NCI-H1694 (cell line): Measurements from ENCODE around the gene MLKL.

Experiments
- DNase-seq: peaks from one replicate; lab custom pipeline; 2025; lab: John Stamatoyannopoulos, UW

Gene MLKL

GRCh38 chr16:74650966-74651567, 49.6 kb downstream of the MLKL start:
- no peak for DNase-seq

DNA sequence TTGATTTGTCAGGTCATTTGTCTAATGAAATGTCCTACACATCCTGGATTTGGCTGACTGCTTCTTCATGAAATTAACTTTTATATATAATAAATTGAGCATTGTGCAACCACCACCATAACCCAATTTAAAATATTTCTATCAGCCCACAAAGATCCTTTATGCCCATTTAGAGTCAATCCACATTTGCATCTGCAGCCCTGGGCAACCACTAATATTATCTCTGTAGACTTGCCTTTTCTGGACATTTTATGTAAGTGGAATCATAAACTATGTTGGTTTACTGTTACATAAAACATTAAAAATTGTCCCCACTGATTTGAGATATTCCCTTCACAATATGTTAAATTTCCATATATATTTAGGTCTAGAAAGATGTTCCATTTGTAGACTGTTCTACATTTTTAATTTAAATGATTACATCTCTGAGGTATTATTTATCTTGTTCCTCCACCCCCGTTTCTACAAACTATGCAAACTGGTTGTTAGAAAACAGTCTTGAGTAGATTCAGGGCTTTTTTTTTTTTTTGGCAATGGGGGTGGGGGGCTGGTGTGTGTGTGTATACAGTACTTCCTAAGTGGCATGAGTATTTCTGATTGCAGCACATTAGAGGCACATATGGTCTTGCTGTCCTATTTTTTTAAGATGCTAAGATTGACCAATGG, 50.7 kb downstream of the MLKL start:
- DNase-seq, result no peak

GRCh38 chr16:74641969-74642368, 58.7 kb downstream of the MLKL start:
- DNase-seq, result no peak

- DNase-seq, result no peak
Measured at GRCh38 chr16:74637742-74638453, 62.8 kb downstream of the MLKL start.

DNA sequence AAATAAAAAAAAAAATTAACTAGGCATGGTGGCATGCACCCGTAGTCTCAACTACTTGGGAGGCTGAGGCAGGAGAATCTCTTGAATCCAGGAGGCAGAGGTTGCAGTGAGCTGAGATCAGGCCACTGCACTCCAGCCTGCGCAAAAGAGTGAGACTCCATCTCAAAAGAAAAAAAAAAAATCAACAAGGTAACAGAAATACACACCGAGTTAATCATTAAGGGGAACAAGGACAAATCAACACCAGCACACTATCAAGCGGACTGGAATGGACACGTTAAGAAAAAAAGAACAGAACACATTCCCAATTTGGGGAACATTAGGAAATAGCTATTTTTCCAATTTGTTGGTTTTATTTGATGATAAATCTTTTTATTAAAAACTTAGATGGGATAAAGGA, 65.4 kb downstream of the MLKL start:
- no peak for DNase-seq

- no peak for DNase-seq
Measured at GRCh38 chr16:74633686-74634085, 67.0 kb downstream of the MLKL start.

- DNase-seq, result no peak
Measured at GRCh38 chr16:74627506-74628220, 73.0 kb downstream of the MLKL start.

- no peak for DNase-seq
Measured at GRCh38 chr16:74626741-74627416, 73.8 kb downstream of the MLKL start.

- DNase-seq, result no peak
Measured at GRCh38 chr16:74625500-74626350, 74.9 kb downstream of the MLKL start.

GRCh38 chr16:74623839-74624235, 76.8 kb downstream of the MLKL start:
- DNase-seq, result no peak

- peak; percentile 6 for DNase-seq
Measured at GRCh38 chr16:74623214-74623838, 77.3 kb downstream of the MLKL start.

DNA sequence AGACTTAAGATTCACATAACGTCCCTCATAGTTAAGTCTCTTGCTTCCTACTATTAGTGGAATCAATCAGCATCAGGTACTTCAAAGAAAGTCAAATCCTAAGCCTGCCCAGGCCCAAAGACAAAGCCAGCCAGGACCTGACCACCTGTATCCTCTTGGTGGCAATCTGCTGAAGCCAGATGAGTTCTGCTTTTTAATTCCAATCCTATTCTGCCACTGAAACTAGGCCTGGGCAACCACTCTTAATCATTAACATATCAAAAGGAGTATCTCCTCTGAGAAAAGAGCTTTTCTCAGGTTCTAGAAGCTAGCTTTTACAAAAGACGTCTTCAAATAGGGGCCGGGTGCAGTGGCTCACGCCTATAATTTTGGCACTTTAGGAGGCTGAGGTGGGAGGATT, 78.7 kb downstream of the MLKL start:
- no peak for DNase-seq
